ENCODE data around the gene SNX24. TPM values are rescaled to one million over a fixed set of nuclear protein-coding genes. Genes with fewer than 3 reads are reported as not detected.

Gene SNX24, protein sequence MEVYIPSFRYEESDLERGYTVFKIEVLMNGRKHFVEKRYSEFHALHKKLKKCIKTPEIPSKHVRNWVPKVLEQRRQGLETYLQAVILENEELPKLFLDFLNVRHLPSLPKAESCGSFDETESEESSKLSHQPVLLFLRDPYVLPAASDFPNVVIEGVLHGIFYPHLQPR
- total RNA-seq: 20.4 and 20.8 TPM in 2 replicates
- long read RNA-seq, transcript SNX24-201 (7 exons, 2,158 nt): major isoform, 27 of 40 reads
- long read RNA-seq, partial matches to known transcripts: 0 of 40 reads
- long read RNA-seq, other reads (novel, unspliced or antisense): 13 of 40 reads

DNA sequence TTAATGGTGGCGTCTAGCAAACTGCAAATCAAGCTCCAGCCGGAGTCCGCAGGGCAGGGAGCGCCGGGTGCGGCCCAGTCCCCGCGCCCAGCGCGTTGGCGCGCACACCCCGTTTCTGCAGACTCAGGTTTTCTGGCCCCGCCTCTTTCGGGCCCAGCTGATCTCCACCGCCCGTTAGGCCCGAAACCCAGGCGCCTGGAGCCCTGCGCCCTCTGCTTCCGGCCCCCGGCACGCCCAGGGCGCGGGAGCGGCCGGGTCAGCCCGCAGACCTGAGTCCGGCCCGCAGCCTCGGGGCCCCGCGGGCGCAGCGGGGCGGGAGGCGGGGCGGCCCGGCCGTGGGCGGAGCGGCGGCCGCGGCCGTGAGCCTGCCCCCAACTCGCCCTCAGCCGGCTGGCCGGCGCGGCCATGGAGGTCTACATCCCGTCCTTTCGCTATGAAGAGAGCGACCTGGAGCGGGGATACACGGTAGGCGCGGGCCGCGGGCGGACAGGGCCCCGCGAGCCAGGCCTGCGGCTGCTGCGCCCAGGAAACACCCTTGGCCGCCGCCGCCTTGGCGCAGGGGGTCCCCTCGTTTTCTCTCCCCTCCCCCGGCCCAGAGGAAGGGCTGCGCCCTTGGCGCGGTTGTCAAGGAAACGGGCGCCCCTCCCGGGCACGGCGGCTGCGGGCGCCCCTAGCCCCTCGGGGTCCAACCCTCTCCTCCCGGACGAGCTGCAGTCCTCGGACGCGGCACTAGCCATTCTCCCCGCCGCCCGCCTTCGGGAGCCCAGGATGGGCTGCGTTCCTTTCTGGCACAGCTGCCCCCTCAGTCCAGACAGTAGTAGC lies at the start of gene SNX24:
TSS of gene SNX24 (plus strand) at position 385 of the 822 bp plus-strand sequence. CDS start at position 406, 21 bp downstream.
- H3K4me3 Mint-ChIP-seq (ENCODE audit: low read depth): peak within 1 kb of the TSS; percentile 81
- peaks cover 21% of the 10 kb centered on the region for H3K4me1 Mint-ChIP-seq (ENCODE audit: low read depth)
- TF ChIP-seq, protein P1, sequence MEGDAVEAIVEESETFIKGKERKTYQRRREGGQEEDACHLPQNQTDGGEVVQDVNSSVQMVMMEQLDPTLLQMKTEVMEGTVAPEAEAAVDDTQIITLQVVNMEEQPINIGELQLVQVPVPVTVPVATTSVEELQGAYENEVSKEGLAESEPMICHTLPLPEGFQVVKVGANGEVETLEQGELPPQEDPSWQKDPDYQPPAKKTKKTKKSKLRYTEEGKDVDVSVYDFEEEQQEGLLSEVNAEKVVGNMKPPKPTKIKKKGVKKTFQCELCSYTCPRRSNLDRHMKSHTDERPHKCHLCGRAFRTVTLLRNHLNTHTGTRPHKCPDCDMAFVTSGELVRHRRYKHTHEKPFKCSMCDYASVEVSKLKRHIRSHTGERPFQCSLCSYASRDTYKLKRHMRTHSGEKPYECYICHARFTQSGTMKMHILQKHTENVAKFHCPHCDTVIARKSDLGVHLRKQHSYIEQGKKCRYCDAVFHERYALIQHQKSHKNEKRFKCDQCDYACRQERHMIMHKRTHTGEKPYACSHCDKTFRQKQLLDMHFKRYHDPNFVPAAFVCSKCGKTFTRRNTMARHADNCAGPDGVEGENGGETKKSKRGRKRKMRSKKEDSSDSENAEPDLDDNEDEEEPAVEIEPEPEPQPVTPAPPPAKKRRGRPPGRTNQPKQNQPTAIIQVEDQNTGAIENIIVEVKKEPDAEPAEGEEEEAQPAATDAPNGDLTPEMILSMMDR (IDR thresholded peaks at IDR 0.05; ENCODE audit: unreplicated experiment): no peak
- peak within 1 kb of the TSS; percentile 96 for H3K27ac Mint-ChIP-seq
- DNase-seq (ENCODE audit: low spot score, unreplicated experiment): peak; percentile 66
- H3K27me3 Mint-ChIP-seq: peaks cover 4% of the 10 kb centered on the region
- peaks cover 4% of the 10 kb centered on the region for H3K36me3 Mint-ChIP-seq (ENCODE audit: insufficient read depth)
- peaks cover 3% of the 10 kb centered on the region for H3K9me3 Mint-ChIP-seq (ENCODE audit: low read depth)

DNA sequence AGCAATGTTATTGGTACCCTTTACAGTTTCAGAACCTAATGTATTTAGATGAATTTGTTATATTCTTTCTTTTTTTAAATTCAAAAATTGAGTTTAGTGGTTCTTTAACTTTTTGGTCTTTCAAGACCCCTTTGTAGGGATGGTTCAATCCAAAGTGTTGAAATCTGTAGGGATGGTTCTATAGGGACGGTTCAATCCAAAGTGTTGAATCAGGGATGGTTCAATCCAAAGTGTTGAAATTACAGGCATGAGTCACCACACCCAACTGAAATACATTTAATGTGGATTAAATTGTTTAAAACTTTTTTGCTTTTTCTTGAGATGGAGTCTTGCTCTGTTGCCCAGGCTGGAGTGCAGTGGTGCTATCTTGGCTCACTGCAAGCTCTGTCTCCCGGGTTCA lies 39.9 kb upstream of the SNX24 start:
- no peaks in the 10 kb centered on the region for H3K9me3 Mint-ChIP-seq (ENCODE audit: low read depth)
- no peak for DNase-seq (ENCODE audit: low spot score, unreplicated experiment)
- H3K4me1 Mint-ChIP-seq (ENCODE audit: low read depth): peaks cover 6% of the 10 kb centered on the region
- no peak overlapping the region for H3K4me3 Mint-ChIP-seq (ENCODE audit: low read depth)
- TF ChIP-seq, protein P1 (IDR thresholded peaks at IDR 0.05; ENCODE audit: unreplicated experiment): no peak
- H3K36me3 Mint-ChIP-seq (ENCODE audit: insufficient read depth): peaks cover 20% of the 10 kb centered on the region
- H3K27me3 Mint-ChIP-seq: no peaks in the 10 kb centered on the region
- no peak overlapping the region for H3K27ac Mint-ChIP-seq

GRCh38 chr5:122810405-122810804 lies 35.0 kb upstream of the SNX24 start:
- no peak overlapping the region for H3K4me3 Mint-ChIP-seq (ENCODE audit: low read depth)
- peaks cover 13% of the 10 kb centered on the region for H3K36me3 Mint-ChIP-seq (ENCODE audit: insufficient read depth)

DNA sequence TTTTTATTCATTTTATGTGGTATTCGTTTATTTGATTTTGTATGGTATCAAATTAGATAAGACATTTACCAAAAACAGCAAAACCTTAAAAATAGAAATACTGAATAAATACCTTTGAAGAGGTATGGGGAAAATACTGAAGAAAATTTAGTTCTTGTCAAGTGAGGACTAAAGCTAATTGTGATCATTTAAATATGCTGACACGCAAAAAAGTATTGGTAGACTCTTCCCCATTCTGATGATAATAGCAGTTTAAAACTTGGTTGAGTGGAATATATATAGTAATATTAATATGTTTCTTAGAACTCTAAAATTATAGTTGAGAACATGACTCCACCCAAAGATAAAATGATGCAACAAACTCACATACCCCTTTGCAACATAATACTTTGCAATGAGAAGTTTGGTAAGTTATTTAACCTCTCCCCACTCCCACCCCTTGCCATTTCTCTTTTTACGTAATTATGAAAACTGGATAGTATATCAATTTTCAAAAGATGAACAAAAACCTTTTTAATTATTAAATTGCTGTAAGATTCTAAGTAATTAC lies 30.1 kb upstream of the SNX24 start:
- Mint-ChIP-seq H3K27ac (no peak overlapping the region), H3K4me1 (ENCODE audit: low read depth) (peaks cover 11% of the 10 kb centered on the region), H3K36me3 (ENCODE audit: insufficient read depth) (peaks cover 9% of the 10 kb centered on the region), H3K4me3 (ENCODE audit: low read depth) (no peak overlapping the region), H3K9me3 (ENCODE audit: low read depth) (no peaks in the 10 kb centered on the region), H3K27me3 (no peaks in the 10 kb centered on the region)
- TF ChIP-seq, protein P1 (IDR thresholded peaks at IDR 0.05; ENCODE audit: unreplicated experiment): no peak
- DNase-seq (ENCODE audit: low spot score, unreplicated experiment): no peak

More at GRCh38 chr5:122810405-122810804, 35.0 kb upstream of the SNX24 start:
- no peak overlapping the region for H3K27ac Mint-ChIP-seq
- H3K9me3 Mint-ChIP-seq (ENCODE audit: low read depth): no peaks in the 10 kb centered on the region
- no peak for DNase-seq (ENCODE audit: low spot score, unreplicated experiment)
- TF ChIP-seq, protein P1 (IDR thresholded peaks at IDR 0.05; ENCODE audit: unreplicated experiment): no peak
- no peaks in the 10 kb centered on the region for H3K27me3 Mint-ChIP-seq
- peaks cover 11% of the 10 kb centered on the region for H3K4me1 Mint-ChIP-seq (ENCODE audit: low read depth)

DNA sequence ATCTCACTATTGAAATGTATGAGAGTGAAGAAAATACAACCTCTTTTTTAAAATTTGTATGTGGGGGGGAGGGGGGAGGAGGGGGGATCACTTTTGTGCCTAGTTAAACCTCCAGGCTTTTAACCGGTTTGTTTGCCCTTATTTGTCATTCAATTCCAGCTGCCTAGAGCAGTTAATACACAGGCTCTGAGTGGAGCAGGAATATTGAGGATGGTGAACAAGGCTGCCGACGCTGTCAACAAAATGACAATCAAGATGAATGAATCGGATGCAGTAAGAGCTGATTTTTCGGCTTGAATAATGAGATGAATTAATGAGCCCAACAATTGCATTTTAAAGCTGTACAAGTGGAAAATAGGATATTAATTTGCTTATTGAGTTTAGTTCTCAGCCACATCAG lies 28.7 kb upstream of the SNX24 start:
- no peaks in the 10 kb centered on the region for H3K9me3 Mint-ChIP-seq (ENCODE audit: low read depth)
- DNase-seq (ENCODE audit: low spot score, unreplicated experiment): no peak
- H3K27ac Mint-ChIP-seq: no peak overlapping the region
- H3K36me3 Mint-ChIP-seq (ENCODE audit: insufficient read depth): peaks cover 14% of the 10 kb centered on the region
- TF ChIP-seq, protein P1 (IDR thresholded peaks at IDR 0.05; ENCODE audit: unreplicated experiment): no peak
- H3K4me1 Mint-ChIP-seq (ENCODE audit: low read depth): peaks cover 8% of the 10 kb centered on the region
- no peak overlapping the region for H3K4me3 Mint-ChIP-seq (ENCODE audit: low read depth)
- no peaks in the 10 kb centered on the region for H3K27me3 Mint-ChIP-seq
